A549 (cell line): ENCODE results near the gene TRDMT1. TPM values are rescaled to one million over a fixed set of nuclear protein-coding genes. Genes with fewer than 3 reads are reported as not detected.

ENCODE experiments used
- ATAC-seq, 2 experiments: fragments of 200-7000 bp in 1 of 2; fragments of >200 bp in 1 of 2; cut with Nextera tagmentation in 1 of 2; cut with Tn5 transposase in 1 of 2; 3 replicates each; pipeline versions ENCODE4 v1.8.0 to v1.9.1; 2018 to 2020; ENCODE audit warnings: mild to moderate bottlenecking in 1 of 2, moderate library complexity in 1 of 2
- CTCF ChIA-PET: fragments of 300-600 bp; sonication (Branson Sonifier 250); formaldehyde crosslinking; extraction: SDS; loops from one replicate; lab custom pipeline; 2021; ENCODE audit warnings: antibody characterized with exemption, inconsistent platforms; lab: Yijun Ruan, JAX
- POLR2A ChIA-PET: fragments of 350-600 bp; formaldehyde crosslinking; extraction: SDS; loops from one replicate; lab custom pipeline; 2021; ENCODE audit warnings: antibody characterized with exemption, inconsistent platforms; lab: Yijun Ruan, JAX
- DNase-seq, 2 experiments: peaks; one replicate each; pipeline versions ENCODE4 v3.0.0 to v3.0.0-alpha.2; 2011 to 2016; ENCODE audit warnings: low read depth in 1 of 2, low spot score in 1 of 2
- FAIRE-seq: peaks from 2 replicates; lab custom pipeline; 2011; peaks lifted over from hg19 to GRCh38; lab: Jason Lieb, UNC
- H3K27ac ChIP-seq, 2 experiments: fragments of >200 bp; sonication (Bioruptor Twin); formaldehyde crosslinking; 3 replicates each; pipeline ENCODE4 v1.5.1; 2016 to 2017
- H3K4me1 ChIP-seq: fragments of >200 bp; sonication (Bioruptor Twin); formaldehyde crosslinking; 3 replicates; pipeline ENCODE4 v1.6.1; 2016
- H3K4me2 ChIP-seq: fragments of >200 bp; sonication (Bioruptor Twin); formaldehyde crosslinking; 3 replicates; pipeline ENCODE4 v1.6.1; 2016
- H3K4me3 ChIP-seq: fragments of >200 bp; sonication (Bioruptor Twin); formaldehyde crosslinking; 3 replicates; pipeline ENCODE4 v1.5.1; 2016
- H3K9me3 ChIP-seq: fragments of >200 bp; sonication (Bioruptor Twin); formaldehyde crosslinking; 3 replicates; pipeline ENCODE4 v1.6.1; 2016
- BCL3 ChIP-seq: fragments of >200 bp; sonication (Bioruptor Twin); formaldehyde crosslinking; IDR thresholded peaks from 3 replicates; pipeline ENCODE4 v1.6.1; 2016
- BHLHE40 ChIP-seq: IDR thresholded peaks from 2 replicates; pipeline ENCODE4 v1.6.1; 2012; ENCODE audit warnings: low read depth, low read length, inconsistent platforms
- CEBPB ChIP-seq, 2 experiments: fragments of >200 bp in 1 of 2; sonication (Bioruptor Twin) in 1 of 2; formaldehyde crosslinking in 1 of 2; IDR thresholded peaks; 2 replicates each; pipeline ENCODE4 v1.6.1; 2012 to 2016
- CHD2 ChIP-seq: fragments of 150-350 bp; IDR thresholded peaks from 2 replicates; pipeline ENCODE4 v1.6.1; 2014; ENCODE audit warnings: low read length; ENCODE audit not compliant: partially characterized antibody
- ELK1 ChIP-seq: fragments of 150-350 bp; IDR thresholded peaks from 2 replicates; pipeline ENCODE4 v1.6.1; 2014; ENCODE audit warnings: low read depth, mild to moderate bottlenecking, low read length
- ESRRA ChIP-seq: fragments of 150-350 bp; IDR thresholded peaks from 2 replicates; pipeline ENCODE4 v1.6.1; 2014; ENCODE audit warnings: mild to moderate bottlenecking, low read length, borderline replicate concordance
- FOSB ChIP-seq: fragments of 250-450 bp; sonication (Bioruptor Pico); IDR thresholded peaks from 2 replicates; pipeline ENCODE4 v1.5.0; 2020; ENCODE audit warnings: mild to moderate bottlenecking, moderate library complexity
- GATA3 ChIP-seq: IDR thresholded peaks from 2 replicates; pipeline ENCODE4 v1.6.1; 2012; ENCODE audit warnings: borderline replicate concordance
- HMGXB4 ChIP-seq: fragments of 250-450 bp; sonication (Bioruptor Pico); IDR thresholded peaks from 2 replicates; pipeline ENCODE4 v1.5.0; 2021; ENCODE audit warnings: mild to moderate bottlenecking, moderate library complexity, borderline replicate concordance
- HOXB13 ChIP-seq: fragments of 250-450 bp; sonication (Bioruptor Pico); IDR thresholded peaks from 2 replicates; pipeline ENCODE4 v1.5.0; 2020; ENCODE audit warnings: low read depth, mild to moderate bottlenecking, moderate library complexity
- JUN ChIP-seq, 2 experiments: fragments of >200 bp; sonication (Bioruptor Twin); formaldehyde crosslinking; IDR thresholded peaks; 2 replicates in 1 of 2; 3 replicates in 1 of 2; pipeline ENCODE4 v1.6.1; 2016 to 2017
- RCOR1 ChIP-seq: fragments of 150-350 bp; IDR thresholded peaks from 2 replicates; pipeline ENCODE4 v1.6.1; 2014; ENCODE audit warnings: antibody characterized with exemption, low read length, low read depth
- SMC3 ChIP-seq: fragments of >200 bp; sonication (Bioruptor Twin); formaldehyde crosslinking; IDR thresholded peaks from 3 replicates; pipeline ENCODE4 v1.6.1; 2018; ENCODE audit warnings: inconsistent platforms
- ZNF302 ChIP-seq: fragments of 250-450 bp; sonication (Bioruptor Pico); IDR thresholded peaks from 2 replicates; pipeline ENCODE4 v1.9.0; 2021; ENCODE audit warnings: inconsistent platforms, mild to moderate bottlenecking, moderate library complexity
- WGBS: methylation state at CpG from one replicate; pipeline ENCODE4 v1.1.6; 2017; ENCODE audit errors: missing lambda C conversion rate; 5-methylcytosine and 5-hydroxymethylcytosine counted together
- polyA plus RNA-seq, 4 experiments: library from polyadenylated mRNA; depleted of rRNA in 3 of 4; stranded (reverse); fragments of >200 nt; fragmentation: RNase III in 1 of 4; extraction: RNeasy Plus Mini Kit Qiagen cat#74134 plus additional on column Dnase treatment in 1 of 4; gene quantifications; 2 replicates in 3 of 4; 3 replicates in 1 of 4; pipeline ENCODE4 v1.2.3, GENCODE V29; 2011 to 2017
- TF ChIP-seq, protein P1 (sequence below): fragments of >200 bp; sonication (Bioruptor Twin); formaldehyde crosslinking; IDR thresholded peaks from 3 replicates; pipeline ENCODE4 v1.5.1; 2016
- TF ChIP-seq, protein P2 (sequence below): fragments of 450-650 bp; IDR thresholded peaks from 2 replicates; pipeline ENCODE4 v1.6.1; 2014; ENCODE audit warnings: antibody characterized with exemption

TRDMT1 gene
- polyA plus RNA-seq, 2 of the 4 experiments (the other 2 are of a cell fraction) = 2.4 to 7.4 TPM

DNA sequence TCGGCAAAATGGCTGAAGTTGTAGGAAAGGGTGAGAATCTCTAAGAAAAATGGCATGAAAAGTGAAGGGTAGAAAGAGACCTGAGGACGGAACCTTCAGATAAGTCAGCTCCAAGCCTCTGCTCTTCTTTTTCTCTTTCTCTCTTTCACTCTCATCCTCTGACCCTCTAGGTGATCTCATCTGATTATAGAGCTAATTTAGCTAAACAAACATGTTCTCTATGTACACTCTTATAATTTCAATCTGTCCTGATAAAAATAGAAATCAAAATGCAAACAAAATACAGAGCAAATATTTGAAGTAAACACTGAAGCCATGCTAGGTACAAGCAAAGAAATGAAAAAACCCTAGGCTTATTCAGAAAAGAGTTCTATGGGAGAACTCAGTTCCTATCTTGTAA is 57.4 kb downstream of the TRDMT1 start:
- Histone ChIP-seq H3K4me3 (no peak overlapping the region), H3K4me1 (no peaks in the 10 kb centered on the region)
- ATAC-seq = no peak
- WGBS = 82% methylated on average over 2 of the region's 2 CpGs
- no peak for TF ChIP-seq BCL3
- no peak for TF ChIP-seq CEBPB (IDR thresholded peaks at IDR 0.05)
- TF ChIP-seq, all 56 proteins: peak for 0
- no peak overlapping the region for H3K4me2 ChIP-seq
- POLR2A ChIA-PET = no interaction called here
- 0 out of 3 replicates have a peak, but pooled peaks cover 4% of the 10 kb centered on the region for H3K9me3 ChIP-seq
- FAIRE-seq (no peak), DNase-seq (no peak)
- CTCF ChIA-PET = interaction anchor here (0.9 to 1.6 kb wide), 2 partner anchors 86 to 316 kb away, joined by 3 to 6 read pairs; no protein-coding TSS in a partner anchor
- H3K27ac ChIP-seq = no peak overlapping the region

DNA sequence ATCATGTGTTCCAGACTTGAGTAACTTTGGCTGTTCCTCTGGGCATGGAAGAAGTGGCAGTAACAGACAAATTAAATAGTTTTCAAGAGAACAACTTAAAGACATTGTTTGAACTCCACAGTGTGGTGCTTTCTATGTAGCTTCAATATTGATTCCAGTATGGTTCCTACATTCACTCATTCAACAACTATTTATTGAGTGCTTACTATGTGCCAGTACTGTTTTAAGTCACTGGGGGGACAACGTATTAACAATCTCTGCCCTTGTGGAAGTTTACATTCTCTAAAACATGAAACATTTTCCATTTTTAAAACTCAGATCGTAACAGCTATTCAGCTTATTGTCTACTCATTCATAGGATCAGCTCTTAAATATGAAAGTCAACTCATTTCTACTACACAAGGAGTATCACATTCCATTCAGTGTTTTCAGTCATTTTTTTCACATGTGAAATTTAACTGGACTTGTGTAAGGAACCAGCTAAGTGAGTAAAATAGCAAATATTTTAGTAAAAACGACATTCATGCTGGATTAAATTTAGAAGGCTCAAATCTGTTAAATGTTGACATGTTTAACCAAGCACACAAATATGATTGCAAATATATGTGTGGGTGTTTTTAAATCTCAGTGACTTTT is 58.3 kb downstream of the TRDMT1 start:
- no peak overlapping the region for H3K27ac ChIP-seq
- no peak overlapping the region for H3K4me3 ChIP-seq
- POLR2A ChIA-PET = no interaction called here
- TF ChIP-seq ELK1 = no peak
- TF ChIP-seq HOXB13 (CRISPR knock-in tag) = no peak
- no peak for TF ChIP-seq ZNF302 (CRISPR knock-in tag)
- TF ChIP-seq SMC3 = no peak
- no peak for TF ChIP-seq ESRRA
- TF ChIP-seq JUN (IDR thresholded peaks at IDR 0.05) = no peak
- no peak for TF ChIP-seq FOSB (CRISPR knock-in tag)
- no peak for TF ChIP-seq CHD2
- TF ChIP-seq GATA3 = no peak
- no peak for TF ChIP-seq RCOR1
- TF ChIP-seq, protein P1, sequence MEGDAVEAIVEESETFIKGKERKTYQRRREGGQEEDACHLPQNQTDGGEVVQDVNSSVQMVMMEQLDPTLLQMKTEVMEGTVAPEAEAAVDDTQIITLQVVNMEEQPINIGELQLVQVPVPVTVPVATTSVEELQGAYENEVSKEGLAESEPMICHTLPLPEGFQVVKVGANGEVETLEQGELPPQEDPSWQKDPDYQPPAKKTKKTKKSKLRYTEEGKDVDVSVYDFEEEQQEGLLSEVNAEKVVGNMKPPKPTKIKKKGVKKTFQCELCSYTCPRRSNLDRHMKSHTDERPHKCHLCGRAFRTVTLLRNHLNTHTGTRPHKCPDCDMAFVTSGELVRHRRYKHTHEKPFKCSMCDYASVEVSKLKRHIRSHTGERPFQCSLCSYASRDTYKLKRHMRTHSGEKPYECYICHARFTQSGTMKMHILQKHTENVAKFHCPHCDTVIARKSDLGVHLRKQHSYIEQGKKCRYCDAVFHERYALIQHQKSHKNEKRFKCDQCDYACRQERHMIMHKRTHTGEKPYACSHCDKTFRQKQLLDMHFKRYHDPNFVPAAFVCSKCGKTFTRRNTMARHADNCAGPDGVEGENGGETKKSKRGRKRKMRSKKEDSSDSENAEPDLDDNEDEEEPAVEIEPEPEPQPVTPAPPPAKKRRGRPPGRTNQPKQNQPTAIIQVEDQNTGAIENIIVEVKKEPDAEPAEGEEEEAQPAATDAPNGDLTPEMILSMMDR = no peak
- TF ChIP-seq, protein P2, sequence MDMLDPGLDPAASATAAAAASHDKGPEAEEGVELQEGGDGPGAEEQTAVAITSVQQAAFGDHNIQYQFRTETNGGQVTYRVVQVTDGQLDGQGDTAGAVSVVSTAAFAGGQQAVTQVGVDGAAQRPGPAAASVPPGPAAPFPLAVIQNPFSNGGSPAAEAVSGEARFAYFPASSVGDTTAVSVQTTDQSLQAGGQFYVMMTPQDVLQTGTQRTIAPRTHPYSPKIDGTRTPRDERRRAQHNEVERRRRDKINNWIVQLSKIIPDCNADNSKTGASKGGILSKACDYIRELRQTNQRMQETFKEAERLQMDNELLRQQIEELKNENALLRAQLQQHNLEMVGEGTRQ = no peak
- no peak for TF ChIP-seq BHLHE40
- TF ChIP-seq HMGXB4 (CRISPR knock-in tag) = no peak
- TF ChIP-seq, all 56 proteins: peak for 0
- DNase-seq (no peak), FAIRE-seq (peak; percentile 28), ATAC-seq (no peak)
- Histone ChIP-seq H3K9me3 (0 out of 3 replicates have a peak, but pooled peaks cover 4% of the 10 kb centered on the region), H3K4me1 (no peaks in the 10 kb centered on the region), H3K4me2 (no peak overlapping the region)
- 68% methylated on average over 3 of the region's 3 CpGs for WGBS
- CTCF ChIA-PET = interaction anchor here (0.9 kb wide), 1 partner anchor 80 kb away, joined by 3 read pairs; no protein-coding TSS in a partner anchor
